Measurements from ENCODE around the gene MSH5.

DNA sequence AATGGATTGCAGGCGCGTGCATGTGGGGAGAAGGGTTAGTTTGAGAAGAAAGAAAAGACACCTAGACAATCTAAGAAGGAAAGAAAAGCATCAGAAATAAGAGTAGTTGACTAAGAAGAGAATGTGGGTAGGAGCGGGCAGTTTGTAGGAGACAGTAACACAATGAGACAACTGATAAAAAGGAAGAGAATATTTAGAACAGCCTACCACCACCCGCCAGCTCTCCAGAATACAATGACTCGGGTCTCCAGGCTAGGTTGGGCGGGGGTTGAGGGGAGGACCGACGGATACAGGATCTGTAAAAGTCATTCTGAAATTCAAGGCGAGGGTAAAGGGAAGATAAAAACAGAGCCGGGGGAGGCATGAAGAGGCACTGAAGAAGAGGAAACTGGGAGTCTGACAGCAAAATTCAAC, 37.4 kb upstream of the MSH5 start:
- TF ChIP-seq MYC (IDR thresholded peaks at IDR 0.05; ENCODE audit: low read depth, low read length) (no peak), POLR2A (IDR thresholded peaks at IDR 0.05; ENCODE audit: extremely low read depth, insufficient read length) (no peak)
- TF ChIP-seq, protein P1, sequence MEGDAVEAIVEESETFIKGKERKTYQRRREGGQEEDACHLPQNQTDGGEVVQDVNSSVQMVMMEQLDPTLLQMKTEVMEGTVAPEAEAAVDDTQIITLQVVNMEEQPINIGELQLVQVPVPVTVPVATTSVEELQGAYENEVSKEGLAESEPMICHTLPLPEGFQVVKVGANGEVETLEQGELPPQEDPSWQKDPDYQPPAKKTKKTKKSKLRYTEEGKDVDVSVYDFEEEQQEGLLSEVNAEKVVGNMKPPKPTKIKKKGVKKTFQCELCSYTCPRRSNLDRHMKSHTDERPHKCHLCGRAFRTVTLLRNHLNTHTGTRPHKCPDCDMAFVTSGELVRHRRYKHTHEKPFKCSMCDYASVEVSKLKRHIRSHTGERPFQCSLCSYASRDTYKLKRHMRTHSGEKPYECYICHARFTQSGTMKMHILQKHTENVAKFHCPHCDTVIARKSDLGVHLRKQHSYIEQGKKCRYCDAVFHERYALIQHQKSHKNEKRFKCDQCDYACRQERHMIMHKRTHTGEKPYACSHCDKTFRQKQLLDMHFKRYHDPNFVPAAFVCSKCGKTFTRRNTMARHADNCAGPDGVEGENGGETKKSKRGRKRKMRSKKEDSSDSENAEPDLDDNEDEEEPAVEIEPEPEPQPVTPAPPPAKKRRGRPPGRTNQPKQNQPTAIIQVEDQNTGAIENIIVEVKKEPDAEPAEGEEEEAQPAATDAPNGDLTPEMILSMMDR (IDR thresholded peaks at IDR 0.05; ENCODE audit: low read depth, low read length), result no peak

All from NB4 (cell line).